Measurements from ENCODE around the gene KIF20B.

GRCh38 chr10:89670926-89671325 lies 30.5 kb upstream of the KIF20B start:
- TF ChIP-seq CTCF (IDR thresholded peaks at IDR 0.05) (no peak), POLR2A (IDR thresholded peaks at IDR 0.05) (no peak), EP300 (IDR thresholded peaks at IDR 0.05) (no peak)
